Gastroesophageal sphincter (tissue), 4 donors: ENCODE data around the gene GNG12. TPM values are rescaled to one million over a fixed set of nuclear protein-coding genes. Genes with fewer than 3 reads are reported as not detected.

Experiments used
- ATAC-seq: fragments of 150-250 bp; one replicate; pipeline ENCODE4 v1.9.1; 2016; ENCODE audit warnings: mild to moderate bottlenecking, moderate library complexity
- H3K27ac ChIP-seq, 4 donors: fragments of 200-600 bp; sonication (generic) in 3 of 4; 1 replicate in 3 of 4; 2 replicates in 1 of 4; pipeline ENCODE4 v1.5.1; 2016 to 2019
- H3K27me3 ChIP-seq: fragments of 200-600 bp; sonication (generic); one replicate; pipeline ENCODE4 v1.5.1; 2019
- H3K36me3 ChIP-seq, 2 donors: fragments of 200-600 bp; sonication (generic); one replicate each; pipeline ENCODE4 v1.5.1; 2019; ENCODE audit warnings: control low read depth in 1 of 2
- H3K4me1 ChIP-seq, 3 donors: fragments of 200-600 bp; sonication (generic); 1 replicate in 2 of 3; 2 replicates in 1 of 3; pipeline ENCODE4 v1.5.1; 2016 to 2019; ENCODE audit warnings: control low read depth in 2 of 3
- H3K4me3 ChIP-seq, 2 donors: fragments of 200-600 bp; sonication (generic); one replicate each; pipeline ENCODE4 v1.5.1; 2019; ENCODE audit warnings: mild to moderate bottlenecking in 1 of 2, moderate library complexity in 1 of 2
- H3K9me3 ChIP-seq, 3 donors: fragments of 200-600 bp; sonication (generic); one replicate each; pipeline ENCODE4 v1.5.1; 2017 to 2019; ENCODE audit warnings: control low read depth in 2 of 3
- CTCF ChIP-seq, 4 experiments: fragments of 200-600 bp in 2 of 4; fragments of 450-650 bp in 2 of 4; sonication (generic) in 1 of 4; IDR thresholded peaks; one replicate each; pipeline ENCODE4 v1.5.1; 2017 to 2019; ENCODE audit warnings: antibody characterized with exemption in 4 of 4, mild to moderate bottlenecking in 2 of 4, moderate library complexity in 2 of 4
- EP300 ChIP-seq: sonication (generic); formaldehyde crosslinking; IDR thresholded peaks from one replicate; pipeline ENCODE4 v1.6.1; 2017; ENCODE audit warnings: antibody characterized with exemption, mild to moderate bottlenecking
- POLR2A ChIP-seq, 2 donors: fragments of 450-650 bp; IDR thresholded peaks; one replicate each; pipeline ENCODE4 v1.6.1; 2017; ENCODE audit warnings: antibody characterized with exemption in 2 of 2, mild to moderate bottlenecking in 2 of 2, moderate library complexity in 1 of 2
- POLR2AphosphoS5 ChIP-seq: sonication (generic); formaldehyde crosslinking; IDR thresholded peaks from one replicate; pipeline ENCODE4 v1.6.1; 2017; ENCODE audit warnings: antibody characterized with exemption
- WGBS, 2 donors: methylation state at CpG; one replicate each; pipeline ENCODE4 v1.1.5; 2018; ENCODE audit warnings: low coverage in 1 of 2; 5-methylcytosine and 5-hydroxymethylcytosine counted together
- total RNA-seq, 4 donors: library from RNA; depleted of rRNA; stranded (reverse); fragments of >200 nt; gene quantifications; one replicate each; pipeline ENCODE4 v1.1.0, GENCODE V29; 2016

Gene GNG12
- total RNA-seq, 4 donors from 2014 or later = 135 to 175 (median 149) TPM

DNA sequence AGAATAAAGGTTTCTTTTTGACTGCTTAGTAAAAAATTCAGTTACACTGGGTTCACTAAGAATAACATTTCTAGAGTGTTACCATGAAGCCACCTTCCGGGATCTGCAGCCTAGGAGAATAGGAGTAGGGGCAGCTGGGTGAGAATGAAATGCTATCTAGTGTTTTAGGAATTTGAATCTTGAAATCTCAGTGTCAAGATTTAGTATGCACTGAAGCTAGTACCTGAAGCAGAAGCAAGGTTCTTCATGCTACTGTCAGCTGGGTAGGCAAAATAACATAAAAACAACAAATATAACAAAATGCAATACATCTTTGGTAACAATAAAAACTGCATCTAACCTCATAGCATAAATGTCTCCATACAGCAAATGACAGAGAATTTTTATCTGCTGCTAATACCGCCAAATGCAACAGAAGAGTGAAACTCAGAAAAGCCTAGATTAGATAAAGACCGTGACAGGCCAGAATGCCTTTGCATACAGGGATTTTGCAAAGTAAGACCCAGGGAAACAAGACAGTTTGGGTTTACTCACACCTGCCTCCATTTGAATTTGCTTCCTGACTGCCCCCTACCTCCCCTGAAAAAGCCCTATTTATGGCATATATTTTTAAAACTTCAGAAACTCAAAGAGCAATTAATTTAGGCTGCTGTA is 90.1 kb downstream of the GNG12 start:
- TF ChIP-seq CTCF (IDR thresholded peaks at IDR 0.05) = no peak
- no peak for TF ChIP-seq POLR2A (IDR thresholded peaks at IDR 0.05)
- no peak for TF ChIP-seq EP300
- TF ChIP-seq POLR2AphosphoS5 = no peak
- H3K9me3 ChIP-seq = no peaks in the 10 kb centered on the region
- H3K4me1 ChIP-seq = peaks cover 9 to 52% (median 15%) of the 10 kb centered on the region in 3 donors
- 78 to 93% methylated on average over 2 to 3 of the region's 3 CpGs for WGBS, 2 donors
- H3K27me3 ChIP-seq = no peaks in the 10 kb centered on the region
- H3K27ac ChIP-seq = peak overlapping the region in 2 of 4 donors; percentile 21 to 89
- no peaks in the 10 kb centered on the region for H3K36me3 ChIP-seq
- ATAC-seq = no peak
- no peak overlapping the region for H3K4me3 ChIP-seq

DNA sequence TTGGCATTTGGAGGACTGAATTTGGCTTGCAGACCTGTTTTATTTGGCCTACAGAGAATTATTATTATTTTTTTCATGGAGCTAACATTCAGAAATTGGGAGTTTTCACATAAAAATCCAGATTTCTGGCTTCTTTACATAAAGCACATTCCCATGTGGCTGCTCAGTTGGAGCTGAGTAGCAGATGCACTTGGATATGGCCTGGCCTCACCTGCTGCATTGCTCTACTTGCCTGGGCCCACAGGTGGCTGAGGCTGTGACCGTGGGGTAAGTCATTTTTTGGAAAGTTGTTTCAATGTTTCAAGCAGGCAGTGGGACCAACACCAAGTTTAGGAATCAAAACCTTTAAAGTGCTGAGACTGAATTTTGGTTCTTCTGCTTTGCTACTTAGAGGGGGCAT is 91.5 kb downstream of the GNG12 start:
- Histone ChIP-seq H3K4me1 (peaks cover 2 to 48% (median 6%) of the 10 kb centered on the region in 3 donors), H3K9me3 (no peaks in the 10 kb centered on the region), H3K36me3 (no peaks in the 10 kb centered on the region), H3K4me3 (no peak overlapping the region), H3K27me3 (no peaks in the 10 kb centered on the region), H3K27ac (no peak overlapping the region)
- ATAC-seq = no peak
- TF ChIP-seq CTCF (IDR thresholded peaks at IDR 0.05) (no peak), EP300 (no peak), POLR2A (IDR thresholded peaks at IDR 0.05) (no peak), POLR2AphosphoS5 (no peak)
- WGBS, 2 donors = 83% methylated on average over 1 of the region's 1 CpG; no CpG with 5 or more reads in 1 of the 2 donors

GRCh38 chr1:67741121-67741520 is 92.1 kb downstream of the GNG12 start:
- Histone ChIP-seq H3K27me3 (no peaks in the 10 kb centered on the region), H3K4me3 (no peak overlapping the region), H3K4me1 (peaks cover 8 to 48% (median 10%) of the 10 kb centered on the region in 3 donors), H3K27ac (peak overlapping the region in 1 of 4 donors; percentile 14), H3K36me3 (no peaks in the 10 kb centered on the region), H3K9me3 (no peaks in the 10 kb centered on the region)
- ATAC-seq = no peak
- TF ChIP-seq POLR2AphosphoS5 = no peak
- TF ChIP-seq EP300 = no peak
- TF ChIP-seq POLR2A (IDR thresholded peaks at IDR 0.05) = no peak
- no peak for TF ChIP-seq CTCF (IDR thresholded peaks at IDR 0.05)
- 56 to 75% methylated on average over 3 of the region's 3 CpGs for WGBS, 2 donors

DNA sequence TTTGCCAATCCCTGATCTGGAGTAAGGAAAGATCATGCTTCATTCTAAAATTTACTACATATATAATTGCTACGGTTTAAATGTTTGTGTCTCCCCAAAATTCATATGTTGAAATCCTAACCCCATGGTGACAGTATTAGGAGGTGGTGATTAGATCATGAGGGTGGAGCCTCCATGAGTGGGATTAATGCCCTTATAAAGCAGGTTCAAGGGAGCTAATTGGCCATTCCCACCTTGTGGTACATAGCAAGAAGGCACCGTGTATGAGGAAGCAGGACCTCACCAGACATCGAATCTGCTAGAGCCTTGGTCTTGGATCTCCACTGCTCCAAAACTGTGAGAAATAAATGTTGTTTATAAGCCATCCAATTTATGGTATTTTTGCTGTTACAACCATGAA is 92.7 kb downstream of the GNG12 start:
- no peak for ATAC-seq
- no peaks in the 10 kb centered on the region for H3K9me3 ChIP-seq
- H3K4me1 ChIP-seq = peaks cover 10 to 48% (median 14%) of the 10 kb centered on the region in 3 donors
- WGBS, 2 donors = 86 to 87% methylated on average over 3 of the region's 3 CpGs
- no peaks in the 10 kb centered on the region for H3K36me3 ChIP-seq
- no peak for TF ChIP-seq EP300
- TF ChIP-seq POLR2AphosphoS5 = no peak
- no peaks in the 10 kb centered on the region for H3K27me3 ChIP-seq
- H3K27ac ChIP-seq = no peak overlapping the region
- no peak overlapping the region for H3K4me3 ChIP-seq

- Histone ChIP-seq H3K27me3 (no peaks in the 10 kb centered on the region), H3K4me3 (no peak overlapping the region), H3K27ac (no peak overlapping the region), H3K36me3 (no peaks in the 10 kb centered on the region), H3K9me3 (no peaks in the 10 kb centered on the region), H3K4me1 (peaks cover 11 to 55% (median 14%) of the 10 kb centered on the region in 3 donors)
- TF ChIP-seq EP300 = no peak
- no peak for TF ChIP-seq CTCF (IDR thresholded peaks at IDR 0.05)
- no peak for TF ChIP-seq POLR2AphosphoS5
- TF ChIP-seq POLR2A (IDR thresholded peaks at IDR 0.05) = no peak
- ATAC-seq = no peak
- 95 to 96% methylated on average over 4 of the region's 5 CpGs for WGBS, 2 donors
Measured at GRCh38 chr1:67739361-67739760, 93.9 kb downstream of the GNG12 start.
